HG03521 (cell line): ENCODE measurements around the gene SLC2A3.
"Not testable (repeated sequence)": the region's sequence is repeated elsewhere in the genome, so short reads cannot be mapped to it uniquely, and the experiment has no call there.

Experiments used
- ATAC-seq: cut with Tn5 transposase; IDR thresholded peaks from one replicate; pipeline ENCODE4 v1.9.1; 2021; ENCODE audit warnings: mild to moderate bottlenecking, moderate library complexity; ENCODE audit not compliant: unreplicated experiment

SLC2A3 gene

DNA sequence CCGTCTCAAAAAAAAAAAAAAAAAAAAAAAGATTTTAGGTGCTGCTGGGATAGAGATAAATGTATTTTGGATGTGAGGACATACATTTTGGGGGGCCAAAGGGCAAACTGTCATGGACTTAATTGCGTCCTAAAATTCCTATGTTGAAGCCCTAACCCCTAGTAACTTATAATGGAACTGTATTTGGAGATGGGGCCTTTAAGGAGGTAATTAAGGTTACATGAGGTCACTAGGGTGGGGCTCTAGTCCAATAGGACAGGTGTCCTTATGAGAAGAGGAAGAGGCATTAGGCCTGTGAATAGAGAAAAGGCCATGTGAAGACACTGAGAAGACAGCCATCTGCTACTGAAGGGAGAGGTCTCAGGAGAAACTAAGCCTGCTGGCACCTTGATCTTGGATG, 17.9 kb upstream of the SLC2A3 start:
- ATAC-seq = not testable (repeated sequence)

DNA sequence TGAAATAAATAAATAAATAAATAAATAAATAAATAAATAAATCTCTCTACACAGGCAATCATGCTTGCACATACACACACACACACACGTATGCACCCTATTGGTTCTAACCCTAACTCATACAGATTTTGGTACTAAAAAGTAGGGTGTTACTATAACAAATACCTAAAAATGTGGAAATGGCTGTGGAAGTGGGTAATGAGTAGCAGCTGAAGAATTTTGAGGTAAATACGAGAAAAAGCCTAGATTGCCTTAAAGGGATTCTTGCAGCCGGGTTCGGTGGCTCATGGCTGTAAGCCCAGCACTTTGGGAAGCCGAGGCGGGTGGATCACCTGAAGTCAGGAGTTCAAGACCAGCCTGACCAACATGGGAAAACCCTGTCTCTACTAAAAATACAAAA, 15.7 kb upstream of the SLC2A3 start:
- ATAC-seq = no peak

DNA sequence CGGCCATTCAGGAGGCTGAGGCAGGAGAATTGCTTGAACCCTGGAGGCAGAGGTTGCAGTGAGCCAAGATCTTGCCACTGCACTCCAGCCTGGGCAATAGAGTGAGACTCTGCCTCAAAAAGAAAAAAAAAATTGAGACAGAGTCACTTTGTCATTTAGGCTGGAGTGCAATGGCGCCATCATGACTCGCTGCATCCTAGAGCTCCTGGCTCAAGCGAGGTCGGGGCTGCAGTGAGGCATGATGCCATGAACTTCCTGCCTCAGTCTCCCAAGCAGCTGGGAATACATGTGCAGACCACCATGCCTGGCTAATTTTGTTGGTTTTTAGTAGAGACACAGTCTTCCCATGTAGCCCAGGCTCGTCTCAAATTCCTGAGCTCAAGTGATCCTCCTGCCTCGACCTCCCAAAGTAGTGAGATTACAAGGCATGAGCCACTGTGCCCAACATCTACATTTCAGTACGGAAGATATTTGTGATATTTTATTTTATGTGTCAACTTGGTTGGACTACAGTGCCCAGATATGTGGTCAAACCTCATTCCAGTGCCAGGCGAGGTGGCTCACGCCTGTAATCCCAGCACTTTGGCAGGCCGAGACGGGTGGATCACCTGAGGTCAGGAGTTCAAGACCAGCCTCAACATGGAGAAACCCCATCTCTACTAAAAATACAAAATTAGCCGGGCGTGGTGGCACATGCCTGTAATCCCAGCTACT, 14.4 kb upstream of the SLC2A3 start:
- ATAC-seq = not testable (repeated sequence)

DNA sequence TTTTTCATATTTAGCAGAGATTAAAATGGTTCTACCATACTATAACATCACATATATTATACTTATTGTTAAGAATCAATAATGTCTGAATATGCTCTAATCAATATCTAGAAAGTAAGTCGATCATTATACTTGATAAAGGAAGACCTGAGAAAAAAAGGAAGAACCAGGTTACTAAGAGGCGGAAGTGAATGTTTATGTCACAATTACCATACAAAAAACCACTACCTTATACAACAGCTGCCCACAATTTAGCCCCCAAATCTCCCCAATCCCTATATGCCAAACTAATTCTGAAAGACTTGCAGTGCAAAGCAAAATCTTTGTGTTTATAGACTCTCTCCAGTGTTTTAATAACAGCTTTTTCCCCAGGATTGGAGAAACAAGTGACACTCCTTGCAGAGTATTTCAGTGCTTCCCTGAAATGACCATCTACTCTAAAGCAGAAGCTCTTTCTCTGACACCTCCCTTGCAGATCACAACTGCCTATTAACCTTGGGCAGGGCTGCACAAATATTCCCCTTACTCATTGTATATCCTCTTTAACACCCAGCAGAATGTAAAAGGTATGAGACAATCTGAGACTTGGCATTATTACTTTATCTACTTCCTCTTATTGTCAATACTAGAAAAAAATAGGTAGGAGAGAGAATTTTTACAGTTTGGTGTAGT, 12.7 kb upstream of the SLC2A3 start:
- no peak for ATAC-seq

DNA sequence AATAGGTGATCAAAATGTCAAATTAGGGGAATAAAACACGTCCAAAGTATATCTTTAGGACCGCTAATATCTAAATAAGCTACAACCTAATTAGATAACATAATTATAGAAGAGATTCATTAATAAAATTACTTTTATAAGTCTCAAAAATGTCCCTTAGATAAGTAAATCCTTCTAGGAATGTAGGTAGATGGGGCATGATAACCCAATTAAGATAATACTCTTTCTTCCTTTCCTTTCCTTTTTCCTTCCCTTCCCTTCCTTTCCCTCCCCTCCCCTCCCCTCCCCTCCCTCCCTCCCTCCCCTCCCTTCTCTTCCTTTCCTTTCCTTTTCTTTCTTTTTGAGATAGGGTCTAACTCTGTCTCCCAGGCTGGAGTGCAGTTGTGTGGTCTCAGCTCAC, 11.0 kb upstream of the SLC2A3 start:
- ATAC-seq = no peak

DNA sequence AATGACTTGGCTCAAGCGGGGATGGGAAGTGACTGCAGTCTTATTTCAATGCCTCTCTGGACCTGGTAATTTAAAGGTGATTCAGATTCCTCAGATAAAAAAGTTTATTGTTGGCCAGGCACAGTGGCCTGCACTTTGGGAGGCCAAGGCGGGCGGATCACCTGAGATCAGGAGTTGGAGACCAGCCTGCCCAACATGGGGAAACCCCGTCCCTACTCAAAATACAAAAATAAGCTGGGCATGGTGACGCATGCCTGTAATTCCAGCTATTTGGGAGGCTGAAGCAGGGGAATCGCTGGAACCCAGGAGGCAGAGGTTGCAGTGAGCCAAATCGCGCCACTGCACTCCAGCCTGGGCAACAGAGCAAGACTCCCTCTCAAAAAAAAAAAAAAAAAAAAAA, 8.8 kb upstream of the SLC2A3 start:
- not testable (repeated sequence) for ATAC-seq

DNA sequence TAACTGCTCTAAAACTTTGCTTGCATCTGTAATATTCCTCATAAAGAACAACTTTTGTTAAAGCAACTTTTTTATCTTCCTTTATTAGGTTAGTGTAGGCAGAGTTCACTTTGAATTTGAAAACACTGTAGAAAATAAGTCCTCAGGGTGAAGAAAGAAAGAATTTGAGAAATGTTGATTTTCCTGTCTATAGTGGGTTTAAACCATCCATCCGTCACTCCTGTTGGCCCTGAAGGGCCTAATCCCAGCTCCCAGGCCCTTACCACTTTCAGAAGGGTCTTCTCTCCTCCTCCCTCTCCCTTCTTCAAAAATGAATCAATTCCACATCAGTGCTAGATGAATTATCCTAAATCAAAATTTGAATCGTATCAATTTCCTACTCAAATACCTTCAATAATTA, 4.9 kb upstream of the SLC2A3 start:
- ATAC-seq = no peak

DNA sequence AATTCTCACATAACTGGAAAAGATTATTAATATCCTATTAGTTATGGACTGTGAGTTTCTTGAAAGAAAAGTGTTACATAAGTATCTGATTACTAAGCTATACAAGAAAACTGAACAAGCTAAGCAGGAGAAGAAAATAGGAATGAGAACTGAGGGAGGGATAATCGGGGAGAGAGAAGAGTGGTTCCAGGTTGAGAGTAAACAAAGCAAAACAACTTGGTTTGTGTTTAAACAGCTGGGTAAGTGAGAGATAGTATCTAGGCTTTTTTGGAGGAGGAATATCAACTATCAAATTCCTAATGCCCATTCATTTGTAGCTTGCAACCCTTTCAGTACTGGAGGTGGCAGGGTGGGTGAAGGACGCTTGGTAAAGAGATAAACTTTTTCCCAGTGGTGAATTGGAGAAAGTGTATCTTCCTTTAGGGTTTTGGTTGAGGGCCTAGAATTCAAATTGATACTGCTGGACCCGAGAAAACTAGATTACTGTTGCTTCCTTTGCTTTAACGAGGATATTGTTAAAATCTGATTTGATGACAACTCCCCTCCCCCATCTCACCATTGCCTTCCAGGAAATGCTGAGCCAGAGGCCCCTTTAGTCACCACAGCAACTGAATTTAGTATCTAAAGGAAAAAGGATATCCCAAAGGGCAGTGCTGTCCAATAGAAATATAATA, 2.0 kb upstream of the SLC2A3 start:
- ATAC-seq = no peak

DNA sequence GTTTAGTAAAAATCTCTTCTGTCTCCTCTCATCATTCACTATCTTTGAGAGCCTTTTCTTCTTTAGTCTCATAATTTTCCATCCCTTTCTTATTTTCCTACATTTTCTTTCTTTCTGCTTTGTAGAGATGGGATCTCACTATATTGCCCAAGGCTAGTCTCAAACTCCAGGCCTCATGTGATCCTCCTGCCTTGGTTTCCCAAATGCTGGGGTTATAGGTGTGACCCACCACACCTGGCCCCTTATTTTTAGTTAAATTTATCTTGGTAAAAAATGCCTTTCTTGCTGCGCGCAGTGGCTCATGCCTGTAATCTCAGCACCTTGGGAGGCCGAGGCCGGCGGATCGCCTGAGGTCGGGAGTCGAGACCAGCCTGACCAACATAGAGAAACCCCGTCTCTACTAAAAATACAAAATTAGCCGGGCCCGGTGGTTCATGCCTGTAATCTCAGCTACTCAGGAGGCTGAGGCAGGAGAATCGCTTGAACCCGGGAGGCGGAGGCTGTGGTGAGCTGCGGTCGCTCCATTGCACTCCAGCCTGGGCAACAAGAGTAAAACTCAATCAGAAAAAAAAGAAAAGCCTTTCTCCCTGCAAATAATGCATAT, 996 bp downstream of the SLC2A3 start:
- no peak for ATAC-seq

DNA sequence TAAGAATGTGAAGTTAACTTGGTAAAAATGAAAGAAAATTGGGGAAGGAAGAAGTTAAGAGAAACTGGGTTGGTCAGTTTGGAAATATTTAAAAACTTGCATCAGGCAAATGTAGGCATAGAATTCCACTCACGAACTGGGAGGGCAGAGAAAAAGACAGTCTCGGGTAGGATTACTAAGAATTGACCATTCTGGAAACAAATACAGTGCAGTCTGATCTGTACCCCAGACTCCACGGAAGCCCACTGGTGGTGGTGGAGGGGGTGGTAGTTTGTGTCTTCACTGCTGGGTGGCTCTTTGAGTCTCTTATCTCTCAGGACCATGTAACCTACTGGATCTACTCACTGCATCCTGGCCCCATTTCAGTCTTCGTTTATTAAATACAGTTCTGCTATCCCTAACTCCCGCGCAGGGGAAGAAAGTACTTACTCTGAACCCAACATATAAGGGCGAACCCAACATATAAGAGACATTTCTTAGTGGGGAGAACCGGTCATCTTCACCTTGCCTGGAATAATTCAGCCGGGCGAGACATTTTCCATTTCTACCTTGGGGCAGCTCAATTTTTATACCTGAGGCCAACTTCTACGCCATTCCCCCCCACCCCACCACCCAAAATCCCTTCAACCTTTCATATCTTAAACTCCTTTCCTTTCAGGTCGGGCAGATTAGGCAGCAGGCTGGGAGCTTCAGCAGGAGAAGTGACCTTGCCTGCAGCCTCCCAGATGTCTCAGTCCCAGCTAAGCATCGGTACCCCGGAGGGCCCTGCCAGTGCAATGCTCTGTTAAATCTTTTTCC, 1.7 kb downstream of the SLC2A3 start:
- ATAC-seq = no peak

DNA sequence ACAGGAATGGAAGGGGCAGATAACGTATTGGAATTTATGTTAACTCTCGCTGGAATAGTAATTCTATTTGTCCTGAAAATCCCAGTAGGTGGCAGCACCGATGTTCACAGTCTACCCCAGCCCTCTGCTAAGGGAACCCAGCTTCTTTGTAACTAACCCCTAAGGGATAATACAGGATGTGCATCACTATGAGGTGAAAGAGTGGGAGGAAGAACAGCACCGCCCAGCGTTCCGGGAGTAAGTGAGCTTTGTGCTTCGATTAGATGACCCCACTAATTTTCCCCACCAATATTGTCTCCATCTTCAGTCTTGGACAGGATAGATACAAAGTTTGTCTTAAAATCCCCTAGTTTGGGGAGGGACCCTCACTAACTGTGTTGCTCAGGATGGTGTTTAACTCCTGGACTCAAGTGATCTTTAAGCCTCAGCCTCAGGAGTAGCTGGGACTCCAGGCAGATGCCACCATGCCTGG, 2.7 kb downstream of the SLC2A3 start:
- ATAC-seq = peak; percentile 74

DNA sequence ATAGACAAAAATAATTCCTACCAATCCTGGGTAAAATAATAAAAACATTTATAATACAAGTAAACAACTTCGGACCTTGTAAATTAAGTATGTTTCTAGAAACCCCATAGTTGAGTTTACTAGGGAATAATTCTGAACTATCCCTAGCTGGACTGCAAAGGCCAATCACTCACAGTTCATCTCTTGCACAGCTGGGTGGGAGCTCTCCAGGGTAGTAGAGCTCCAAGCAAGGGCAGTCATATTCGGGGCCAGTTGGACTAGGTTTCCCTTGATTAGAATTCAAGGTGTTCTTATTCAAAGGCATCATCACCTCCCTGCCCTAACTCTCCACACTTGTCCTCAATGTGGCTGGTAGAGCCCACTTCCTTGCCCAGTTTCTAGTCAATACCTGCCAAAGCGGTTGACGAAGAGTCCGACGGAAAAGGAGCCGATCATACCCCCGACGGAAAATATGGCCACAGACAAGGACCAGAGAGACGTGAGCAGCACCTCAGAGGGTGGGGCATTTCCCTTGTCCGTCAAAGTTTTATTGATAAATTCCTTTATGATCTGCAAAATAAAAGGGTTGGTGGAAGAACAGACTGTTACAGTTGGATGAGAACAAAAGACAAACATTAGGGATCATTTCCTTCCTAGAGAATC, 3.3 kb downstream of the SLC2A3 start:
- not testable (repeated sequence) for ATAC-seq

DNA sequence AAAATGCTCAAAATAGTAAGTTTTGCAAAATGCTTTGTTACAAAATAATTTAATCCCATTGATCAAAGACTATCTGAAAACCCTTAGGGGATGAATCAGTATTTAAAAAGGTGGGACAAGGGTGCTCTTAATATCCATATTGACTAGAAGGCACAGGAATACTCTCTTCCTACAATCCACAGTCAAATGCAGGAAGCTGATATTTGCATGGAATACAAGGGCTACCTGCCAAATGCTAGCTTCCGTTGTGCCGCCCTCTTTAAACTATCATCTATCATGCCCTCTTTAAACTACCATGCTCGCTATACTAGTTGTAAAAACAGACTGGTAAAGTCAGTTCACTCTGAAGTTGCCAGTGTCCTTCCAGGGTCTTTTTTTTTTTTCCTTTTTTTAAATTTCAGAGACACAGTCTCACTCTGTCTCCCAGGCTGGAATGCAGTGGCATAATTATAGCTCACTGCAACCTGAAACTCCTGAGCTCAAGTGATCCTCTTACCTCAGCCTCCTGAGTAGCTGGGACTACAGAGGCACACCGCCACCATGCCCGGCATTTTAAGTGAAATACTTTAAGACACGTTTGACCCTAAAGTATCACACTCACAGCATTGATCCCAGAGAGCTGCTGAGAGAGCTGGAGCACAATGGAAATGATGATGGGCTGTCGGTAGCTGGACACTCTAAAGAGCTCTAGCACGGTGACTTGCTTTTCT, 6.7 kb downstream of the SLC2A3 start:
- ATAC-seq = no peak

DNA sequence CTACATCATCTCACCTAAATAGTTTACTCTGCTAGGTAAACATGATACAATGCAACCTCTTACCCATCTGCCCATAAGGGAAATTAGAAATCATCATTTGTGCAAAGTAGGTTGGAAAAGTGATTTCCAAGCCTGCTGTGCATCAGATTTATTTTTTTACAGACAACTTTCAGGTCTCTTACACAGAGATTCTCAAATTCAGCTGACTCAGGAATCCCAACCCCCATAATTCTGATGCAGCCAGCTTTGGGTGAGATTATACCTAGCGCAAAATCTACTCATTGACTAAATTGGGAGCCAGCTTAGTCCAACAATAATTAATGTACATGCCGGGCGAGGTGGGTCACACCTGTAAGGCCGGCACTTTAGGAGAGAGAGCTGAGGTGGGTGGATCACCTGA, 8.5 kb downstream of the SLC2A3 start:
- ATAC-seq = no peak

DNA sequence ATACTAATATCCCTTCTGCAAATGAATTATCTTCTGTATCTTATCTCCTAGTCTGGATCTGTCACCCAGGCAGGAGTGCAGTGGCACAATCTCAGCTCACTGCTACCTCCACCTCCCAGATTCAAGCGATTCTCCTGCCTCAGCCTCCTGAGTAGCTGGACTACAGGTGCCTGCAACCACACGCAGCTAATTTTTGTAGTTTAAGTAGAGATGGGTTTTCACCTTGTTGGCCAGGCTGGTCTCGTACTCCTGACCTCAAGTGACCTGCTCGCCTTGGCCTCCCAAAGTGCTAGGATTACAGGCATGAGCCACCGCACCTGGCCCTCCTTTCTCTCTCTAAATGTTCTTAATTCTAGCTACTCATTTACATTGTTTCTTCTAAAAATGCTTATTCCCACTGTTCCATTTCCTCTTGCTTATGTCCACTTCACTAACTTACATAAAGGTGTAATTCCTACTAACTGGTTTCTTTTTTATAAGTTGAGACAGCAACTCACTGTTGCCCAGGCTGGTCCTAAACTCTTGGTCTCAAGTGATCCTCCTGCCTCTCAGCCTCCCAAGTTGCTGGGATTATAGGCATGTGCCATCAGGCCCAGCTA, 9.8 kb downstream of the SLC2A3 start:
- ATAC-seq = not testable (repeated sequence)

DNA sequence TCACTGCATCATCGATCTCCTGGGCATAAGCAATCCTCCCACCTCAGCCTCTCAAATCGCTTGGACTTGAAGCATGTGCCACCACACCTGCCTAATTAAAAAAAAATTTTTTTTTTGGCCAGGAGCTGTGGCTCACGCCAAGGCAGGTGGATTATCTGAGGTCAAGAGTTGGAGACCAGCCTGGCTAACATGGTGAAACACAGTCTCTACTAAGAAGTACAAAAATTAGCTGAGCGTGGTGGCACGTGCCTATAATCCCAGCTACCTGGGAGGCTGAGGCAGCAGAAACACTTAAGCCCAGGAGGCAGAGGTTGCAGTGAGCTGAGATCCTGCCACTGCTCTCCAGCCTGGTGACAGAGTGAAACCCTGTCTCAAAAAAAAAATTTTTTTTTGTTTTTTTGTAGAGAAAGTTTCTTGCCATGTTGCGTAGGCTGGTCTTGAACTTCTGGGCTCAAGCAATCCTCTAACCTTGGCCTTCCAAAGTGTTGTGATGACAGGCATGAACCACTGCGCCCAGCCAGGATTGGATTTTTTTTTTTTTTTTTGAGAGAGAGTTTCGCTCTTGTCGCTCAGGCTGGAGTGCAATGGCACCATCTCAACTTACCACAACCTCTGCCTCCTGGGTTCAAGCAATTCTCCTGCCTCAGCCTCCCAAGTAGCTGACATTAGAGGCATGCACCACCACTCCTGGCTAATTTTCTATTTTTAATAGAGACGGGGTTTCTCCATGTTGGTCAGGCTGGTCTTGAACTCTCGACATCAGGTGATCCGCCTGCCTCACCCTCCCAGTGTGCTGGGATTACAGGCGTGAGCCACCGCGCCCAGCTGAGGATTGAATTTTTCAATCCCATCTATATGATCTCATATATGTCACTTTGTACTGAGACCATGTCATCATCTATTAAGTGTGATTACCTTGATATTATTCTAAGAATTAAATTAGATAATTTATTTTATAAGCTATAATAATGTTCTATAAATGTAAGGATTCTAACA, 12.4 kb downstream of the SLC2A3 start:
- no peak for ATAC-seq

DNA sequence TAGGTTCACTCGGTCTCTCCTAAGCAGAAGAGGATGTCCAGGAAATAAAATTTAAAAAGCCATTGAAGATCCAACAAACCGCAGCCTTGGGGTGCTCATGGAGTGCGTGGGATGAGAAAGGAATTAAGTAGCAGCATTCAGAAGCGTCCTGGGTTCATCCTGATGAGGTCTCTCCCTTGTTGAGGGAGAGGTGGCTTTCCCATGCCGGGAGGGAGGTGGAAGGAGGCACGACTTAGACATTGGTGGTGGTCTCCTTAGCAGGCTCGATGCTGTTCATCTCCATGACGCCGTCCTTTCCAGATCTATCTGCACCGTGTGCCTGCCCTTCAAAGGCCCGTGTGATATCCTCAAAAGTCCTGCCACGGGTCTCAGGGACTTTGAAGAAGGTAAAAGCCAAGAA, 14.8 kb downstream of the SLC2A3 start:
- ATAC-seq = not testable (repeated sequence)

DNA sequence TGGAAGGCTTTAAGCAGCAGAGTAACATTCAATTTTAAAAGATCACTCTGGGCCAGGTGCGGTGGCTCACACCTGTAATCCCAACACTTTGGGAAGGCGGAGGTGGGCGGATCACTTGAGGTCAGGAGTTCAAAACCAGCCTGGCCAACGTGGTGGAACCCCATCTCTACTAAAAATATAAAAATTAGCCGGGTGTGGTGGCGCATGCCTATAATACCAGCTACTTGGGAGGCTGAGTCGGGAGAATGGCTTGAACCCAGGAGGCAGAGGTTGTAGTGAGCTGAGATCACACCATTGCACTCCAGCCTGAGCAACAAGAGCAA, 17.8 kb downstream of the SLC2A3 start:
- not testable (repeated sequence) for ATAC-seq
